Measurements from ENCODE around the gene CLIC5.

CLIC5 gene

GRCh38 chr6:45923831-45924391, 91.7 kb downstream of the CLIC5 start:
- peak; percentile 75 for DNase-seq

GRCh38 chr6:45922728-45923351, 92.8 kb downstream of the CLIC5 start:
- DNase-seq: peak; percentile 72 to 75

- peak in 1 of 2 experiments; percentile 31 for DNase-seq
These were observed 93.9 kb downstream of the CLIC5 start for GRCh38 chr6:45921691-45922281.

GRCh38 chr6:45920819-45921511, 94.7 kb downstream of the CLIC5 start:
- DNase-seq: peak; percentile 43 to 44

- no peak for DNase-seq
These were observed 98.2 kb downstream of the CLIC5 start for GRCh38 chr6:45917439-45917838.

- DNase-seq: no peak
These were observed 99.0 kb downstream of the CLIC5 start for GRCh38 chr6:45916692-45917091.

- no peak for DNase-seq
These were observed 99.7 kb downstream of the CLIC5 start for GRCh38 chr6:45915780-45916468.

GRCh38 chr6:45911691-45912090, 104.0 kb downstream of the CLIC5 start:
- no peak for DNase-seq

- no peak for DNase-seq
These were observed 111.7 kb downstream of the CLIC5 start for GRCh38 chr6:45903959-45904358.

GRCh38 chr6:45902984-45903383, 112.7 kb downstream of the CLIC5 start:
- no peak for DNase-seq

GRCh38 chr6:45901767-45902650, 113.7 kb downstream of the CLIC5 start:
- no peak for DNase-seq

GRCh38 chr6:45900808-45901752, 114.6 kb downstream of the CLIC5 start:
- DNase-seq: no peak

- DNase-seq: no peak
These were observed 116.0 kb downstream of the CLIC5 start for GRCh38 chr6:45899683-45899946.

- DNase-seq: no peak
These were observed 116.5 kb downstream of the CLIC5 start for GRCh38 chr6:45898941-45899682.

- DNase-seq: no peak
These were observed 118.7 kb downstream of the CLIC5 start for GRCh38 chr6:45896783-45897441.

GRCh38 chr6:45895569-45895968, 120.1 kb downstream of the CLIC5 start:
- DNase-seq: no peak

GRCh38 chr6:45892696-45893245, 122.9 kb downstream of the CLIC5 start:
- no peak for DNase-seq

GRCh38 chr6:45892196-45892595, 123.5 kb downstream of the CLIC5 start:
- DNase-seq: no peak

GRCh38 chr6:45886776-45887175, 128.9 kb downstream of the CLIC5 start:
- no peak for DNase-seq

- no peak for DNase-seq
These were observed 131.3 kb downstream of the CLIC5 start for GRCh38 chr6:45884336-45884735.
